HG02678 (cell line): ENCODE data around the gene NECTIN4.
A peak's percentile ranks its signal among the peaks of the same experiment; 100 is the strongest.
"Not testable (repeated sequence)": the region's sequence is repeated elsewhere in the genome, so short reads cannot be mapped to it uniquely, and the experiment has no call there.

Experiments
- ATAC-seq: cut with Tn5 transposase; IDR thresholded peaks from one replicate; pipeline ENCODE4 v1.9.1; 2021; ENCODE audit warnings: mild to moderate bottlenecking, moderate library complexity; ENCODE audit not compliant: unreplicated experiment

The NECTIN4 gene

DNA sequence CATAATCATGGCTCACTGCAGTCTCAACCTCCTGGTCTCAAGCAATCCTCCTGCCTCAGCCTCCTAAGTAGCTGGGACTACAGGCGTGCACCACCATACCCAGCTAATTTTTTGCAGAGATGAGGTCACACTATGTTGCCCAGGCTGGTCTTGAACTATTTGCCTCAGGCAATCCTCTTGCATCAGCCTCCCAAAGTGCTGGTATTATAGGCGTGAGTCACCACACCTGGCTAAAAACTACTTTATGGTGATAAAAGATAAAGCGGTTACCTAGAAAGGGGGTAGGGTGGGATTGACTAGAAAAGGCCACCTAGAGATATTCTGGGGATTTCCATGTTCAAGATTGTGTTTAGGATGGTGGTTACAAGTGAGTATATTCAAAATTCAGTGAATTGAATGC is 55.6 kb downstream of the NECTIN4 start:
- no peak for ATAC-seq

DNA sequence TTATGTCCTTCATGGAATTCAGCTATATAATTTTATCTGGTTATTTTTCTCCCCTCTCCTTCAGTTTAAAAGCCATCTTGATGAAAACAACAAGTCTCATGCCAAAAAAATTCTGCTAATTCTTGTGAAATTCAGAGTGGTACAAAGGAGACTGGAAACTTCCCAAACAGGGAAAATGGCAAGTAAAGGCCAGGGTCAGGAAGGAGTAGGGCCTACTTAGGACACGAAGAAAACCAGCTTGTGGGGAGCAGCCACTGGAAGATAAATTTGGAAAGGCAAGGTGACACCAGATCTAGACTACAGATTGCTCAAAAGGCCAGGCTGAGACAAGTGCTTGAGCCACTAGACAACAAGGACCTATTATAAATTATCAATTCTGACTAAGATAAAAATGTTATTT is 56.9 kb downstream of the NECTIN4 start:
- ATAC-seq = no peak

GRCh38 chr1:161031874-161032273 is 57.5 kb downstream of the NECTIN4 start:
- no peak for ATAC-seq

DNA sequence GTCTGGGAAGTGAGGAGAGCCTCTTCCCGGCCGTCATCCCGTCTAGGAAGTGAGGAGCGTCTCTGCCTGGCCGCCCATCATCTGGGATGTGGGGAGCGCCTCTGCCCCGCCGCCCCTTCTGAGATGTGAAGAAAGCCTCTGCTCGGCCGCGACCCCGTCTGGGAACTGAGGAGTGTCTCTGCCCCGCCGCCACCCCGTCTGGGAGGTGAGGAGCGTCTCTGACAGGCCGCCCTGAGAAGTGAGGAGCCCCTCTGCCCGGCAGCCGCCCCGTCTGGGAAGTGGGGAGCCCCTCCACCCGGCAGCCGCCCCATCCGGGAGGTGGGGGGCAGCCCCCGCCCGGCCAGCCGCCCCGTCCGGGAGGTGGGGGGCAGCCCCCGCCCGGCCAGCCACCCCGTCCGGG is 59.9 kb downstream of the NECTIN4 start:
- ATAC-seq = not testable (repeated sequence)

DNA sequence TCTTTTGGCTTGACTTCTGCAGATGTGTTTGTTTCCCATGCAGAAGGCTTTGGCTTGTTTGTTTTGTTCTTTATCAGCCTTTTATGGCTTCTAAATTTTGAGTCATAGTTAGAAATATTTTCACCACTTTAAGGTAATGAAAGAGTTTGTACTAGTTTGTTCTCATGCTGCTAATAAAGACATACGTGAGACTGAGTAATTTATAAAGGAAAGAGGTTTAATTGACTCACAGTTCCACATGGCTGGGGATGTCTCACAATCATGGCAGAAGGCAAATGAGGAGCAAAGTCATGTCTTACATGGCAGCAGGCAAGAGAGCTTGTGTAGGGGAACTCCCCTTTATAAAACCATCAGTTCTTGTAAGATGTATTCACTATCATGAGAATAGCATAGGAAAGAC is 62.4 kb downstream of the NECTIN4 start:
- ATAC-seq = not testable (repeated sequence)

DNA sequence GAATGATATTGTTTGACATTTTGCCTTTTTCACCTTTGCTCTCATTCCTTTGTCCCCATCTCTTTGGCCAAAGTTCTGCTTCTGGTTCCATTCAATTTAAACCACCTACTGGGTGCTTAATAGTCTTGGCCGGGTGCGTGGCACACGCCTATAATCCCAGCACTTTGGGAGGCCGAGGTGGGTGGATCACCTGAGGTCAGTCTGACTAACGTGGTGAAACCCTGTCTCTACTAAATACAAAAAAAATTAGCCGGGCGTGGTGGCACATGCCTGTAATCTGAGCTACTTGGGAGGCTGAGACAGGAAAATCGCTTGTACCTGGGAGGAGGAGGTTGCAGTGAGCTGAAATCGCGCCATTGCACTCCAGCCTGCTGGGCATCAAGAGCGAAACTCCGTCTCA is 66.9 kb downstream of the NECTIN4 start:
- ATAC-seq = not testable (repeated sequence)

DNA sequence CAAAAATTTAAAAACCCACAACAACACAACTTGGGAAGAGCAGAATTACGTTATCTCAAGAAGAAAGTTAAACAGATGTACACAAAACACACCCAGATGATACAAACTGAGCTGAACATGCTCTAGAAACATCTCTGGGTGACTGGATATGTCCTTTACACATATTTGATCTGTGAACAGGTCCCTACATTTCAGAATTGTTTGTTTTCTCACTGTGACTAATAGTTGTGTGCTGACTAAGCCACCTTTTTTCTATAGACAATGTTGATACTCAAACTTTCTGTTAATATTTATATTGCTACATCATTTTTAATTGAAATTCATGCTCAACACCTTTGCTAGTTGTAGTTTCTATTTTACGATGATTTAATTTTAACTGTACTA is 67.4 kb downstream of the NECTIN4 start:
- no peak for ATAC-seq

DNA sequence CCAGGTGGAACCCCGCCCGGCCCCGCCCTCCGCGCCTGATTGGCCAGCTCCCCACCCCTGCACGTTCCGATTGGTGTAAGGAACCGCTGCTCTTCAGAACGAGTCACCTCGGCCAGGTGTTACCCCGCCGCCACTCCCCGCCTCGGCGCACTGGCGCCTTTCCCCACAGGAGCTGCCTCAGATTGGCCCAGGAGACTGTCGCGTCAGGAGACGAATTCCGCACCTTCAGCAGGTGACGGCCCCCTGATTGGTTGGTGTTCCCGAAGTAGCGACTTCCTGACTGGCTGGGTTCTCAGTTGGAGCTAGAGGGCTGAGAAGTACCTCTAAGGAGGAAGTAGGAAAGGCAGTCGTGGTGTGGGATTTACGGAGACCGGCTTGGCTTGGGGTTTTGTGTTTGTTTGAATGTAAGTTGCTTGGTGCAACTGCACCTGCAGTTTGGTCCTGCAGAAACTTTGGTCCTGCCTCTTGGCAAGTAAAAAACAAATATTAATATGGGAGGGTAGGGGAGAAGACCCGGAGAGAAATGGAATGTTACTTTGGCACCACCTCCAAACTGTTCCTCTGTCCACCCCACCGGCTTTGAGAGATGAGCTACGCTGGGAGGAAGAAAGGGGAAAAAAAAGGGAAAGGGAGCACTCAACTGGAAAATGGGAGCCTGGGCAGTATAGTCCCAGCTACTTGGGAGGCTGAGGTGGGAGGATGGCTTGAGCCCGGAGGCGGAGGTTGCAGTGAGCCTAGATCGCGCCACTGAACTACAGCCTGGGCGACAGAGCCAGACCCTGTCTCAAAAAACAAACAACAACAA is 68.0 kb downstream of the NECTIN4 start:
- peak; percentile 88 for ATAC-seq
